ENCODE results near the gene LAMA5. TPM values are rescaled to one million over a fixed set of nuclear protein-coding genes. Genes with fewer than 3 reads are reported as not detected.

Gene LAMA5
- polyA plus RNA-seq, 12 donors: 43.3 to 663 (median 58.4) TPM

DNA sequence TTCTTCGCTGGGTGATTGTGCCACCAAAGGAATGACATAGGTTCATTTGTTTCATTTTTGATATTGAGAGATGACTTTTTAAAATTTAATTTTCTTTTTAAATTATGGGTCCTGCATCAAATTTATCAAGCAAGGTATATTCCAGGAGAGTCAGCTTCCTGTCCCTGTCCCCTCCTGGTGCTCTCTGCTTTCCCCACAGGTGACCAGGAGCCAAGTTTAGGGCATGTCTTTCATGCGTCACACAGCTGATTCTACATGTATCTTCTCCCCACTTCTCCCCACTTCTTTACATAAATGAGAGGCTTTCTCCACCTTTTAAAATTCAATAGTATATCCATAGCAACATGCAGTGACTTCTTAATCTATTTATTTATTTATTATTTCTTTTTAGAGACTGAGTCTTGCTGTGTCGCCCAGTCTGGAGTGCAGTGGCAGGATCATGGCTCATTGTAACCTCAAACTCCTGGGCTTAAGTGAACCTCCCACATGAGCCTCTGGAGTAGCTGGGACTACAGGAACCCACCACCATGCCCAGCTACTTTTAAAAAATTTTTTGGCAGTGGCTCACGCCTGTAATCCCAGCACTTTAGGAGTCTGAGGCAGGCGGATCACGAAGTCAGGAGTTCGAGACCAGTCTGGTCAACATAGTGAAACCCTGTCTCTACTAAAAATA lies 98.7 kb downstream of the LAMA5 start:
- DNase-seq: no peak

DNA sequence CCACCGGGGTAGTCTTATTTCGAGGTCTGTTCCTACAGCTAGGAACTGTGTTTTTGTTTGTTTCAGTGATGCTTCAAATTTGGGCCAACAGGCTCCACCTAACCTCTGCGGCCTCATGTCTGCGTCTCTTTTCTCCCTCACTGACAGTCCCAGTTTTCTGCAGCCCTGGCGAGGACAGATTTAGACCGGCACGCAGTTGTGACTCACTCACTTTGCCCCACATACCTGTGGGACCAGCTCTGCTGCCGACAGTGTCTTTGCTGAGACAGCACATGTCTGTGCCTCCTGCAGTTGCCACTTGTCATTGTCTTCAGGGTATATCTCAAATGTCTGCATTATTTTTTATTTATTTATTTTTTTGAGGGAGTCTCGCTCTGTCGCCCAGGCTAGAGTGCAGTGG lies 99.6 kb downstream of the LAMA5 start:
- no peak for DNase-seq

- DNase-seq: no peak
These were observed 100.3 kb downstream of the LAMA5 start for GRCh38 chr20:62266851-62267250.

- no peak for DNase-seq
These were observed 100.8 kb downstream of the LAMA5 start for GRCh38 chr20:62266340-62266739.

GRCh38 chr20:62265365-62265764 lies 101.7 kb downstream of the LAMA5 start:
- DNase-seq: no peak

DNA sequence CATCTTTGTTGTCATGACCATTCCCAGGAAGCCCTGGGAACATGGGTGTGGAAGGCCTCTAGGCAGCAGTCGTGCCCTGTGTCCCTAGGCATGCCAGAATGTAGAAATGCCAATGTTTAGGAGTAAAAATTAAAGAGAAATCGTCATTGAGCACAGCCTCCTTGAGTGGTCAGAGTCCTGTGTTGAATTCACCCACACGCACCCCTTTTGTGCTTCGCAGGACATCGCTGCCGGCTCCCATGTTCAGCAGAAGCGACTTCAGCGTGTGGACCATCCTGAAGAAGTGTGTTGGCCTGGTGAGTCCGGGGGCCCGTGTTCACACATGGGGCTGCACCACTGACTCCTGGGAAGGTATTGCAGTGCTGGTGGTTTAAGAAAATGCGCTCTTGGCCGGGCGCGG lies 103.7 kb downstream of the LAMA5 start:
- DNase-seq: no peak

- no peak for DNase-seq
These were observed 105.0 kb downstream of the LAMA5 start for GRCh38 chr20:62262064-62262463.

GRCh38 chr20:62259294-62259565 lies 107.9 kb downstream of the LAMA5 start:
- no peak for DNase-seq

Other genes starting within 250 kb of the LAMA5 start
- 10 to 100 TPM in 11 of 12 donors, not detected in 1; 57.4 to 98.9 (median 75.7) TPM for gene LSM14B, start 244.8 kb downstream of the LAMA5 start, polyA plus RNA-seq (ENCODE audit: insufficient read length in 12 of 12)
- gene PSMA7, start 223.9 kb downstream of the LAMA5 start, polyA plus RNA-seq (ENCODE audit: insufficient read length in 12 of 12): 100 to 1,000 TPM in 11 of 12 donors, not detected in 1; 101 to 259 (median 145) TPM
- gene SS18L1, start 223.5 kb downstream of the LAMA5 start, polyA plus RNA-seq (ENCODE audit: insufficient read length in 12 of 12): 10 to 100 TPM in 11 of 12 donors, not detected in 1; 13.5 to 21.0 (median 15.7) TPM
- gene MTG2, start 184.3 kb downstream of the LAMA5 start, polyA plus RNA-seq (ENCODE audit: insufficient read length in 12 of 12): 10 to 100 TPM in 11 of 12 donors, not detected in 1; 22.7 to 56.3 (median 26.8) TPM
- gene HRH3, start 147.0 kb downstream of the LAMA5 start, polyA plus RNA-seq (ENCODE audit: insufficient read length in 12 of 12): 1 to 10 TPM in 5 of 12 donors, under 1 TPM in 4, not detected in 3; 0.21 to 2.5 (median 1.3) TPM
- gene OSBPL2, start 128.8 kb downstream of the LAMA5 start, polyA plus RNA-seq (ENCODE audit: insufficient read length in 12 of 12): 10 to 100 TPM in 11 of 12 donors, not detected in 1; 24.1 to 43.3 (median 30.6) TPM
- 10 to 100 TPM in 11 of 12 donors, not detected in 1; 37.5 to 62.4 (median 46.7) TPM for gene ADRM1, start 64.3 kb downstream of the LAMA5 start, polyA plus RNA-seq (ENCODE audit: insufficient read length in 12 of 12)
- gene RPS21, start 19.8 kb upstream of the LAMA5 start, polyA plus RNA-seq (ENCODE audit: insufficient read length in 12 of 12): 1,000 to 10,000 TPM in 8 of 12 donors, 100 to 1,000 TPM in 3, not detected in 1; 692 to 1,144 (median 1,032) TPM
- 10 to 100 TPM in 1 of 12 donors, 1 to 10 TPM in 10, not detected in 1; 4.1 to 10.6 (median 5.1) TPM for gene CABLES2, start 40.0 kb upstream of the LAMA5 start, polyA plus RNA-seq (ENCODE audit: insufficient read length in 12 of 12)
- gene RBBP8NL, start 60.2 kb upstream of the LAMA5 start, polyA plus RNA-seq (ENCODE audit: insufficient read length in 12 of 12): 1 to 10 TPM in 1 of 12 donors, under 1 TPM in 2, not detected in 9; 0.20 to 2.8 (median 0.68) TPM
- under 1 TPM in 6 of 12 donors, not detected in 6; 0.06 to 0.25 (median 0.09) TPM for gene GATA5, start 108.7 kb upstream of the LAMA5 start, polyA plus RNA-seq (ENCODE audit: insufficient read length in 12 of 12)

Measured in muscle of arm (tissue), 12 donors.